A673 (cell line): ENCODE measurements around the gene RPS6KA1. TPM values are rescaled to one million over a fixed set of nuclear protein-coding genes. Genes with fewer than 3 reads are reported as not detected.
"Not testable (repeated sequence)": the region's sequence is repeated elsewhere in the genome, so short reads cannot be mapped to it uniquely, and the experiment has no call there.

Experiments used
- BruUV-seq: library from RNA; stranded (reverse); fragments of 400-500 nt; replicated peaks from 2 replicates; lab custom pipeline; 2021; lab: Mats Ljungman, UMichigan
- CTCF ChIA-PET: fragments of 300-600 bp; sonication (Branson Sonifier 250); formaldehyde crosslinking; loops from one replicate; lab custom pipeline; 2022; ENCODE audit warnings: antibody characterized with exemption; lab: Charles Lee
- POLR2A ChIA-PET: fragments of 300-600 bp; sonication (Branson Sonifier 250); formaldehyde crosslinking; loops from one replicate; lab custom pipeline; 2022; ENCODE audit warnings: antibody characterized with exemption; ENCODE audit not compliant: low non-redundant PET; lab: Charles Lee
- DNase-seq: peaks from one replicate; pipeline ENCODE4 v3.0.0-alpha.2; 2015; ENCODE audit warnings: low spot score
- H3K27ac ChIP-seq: fragments of 200-600 bp; sonication (generic); 2 replicates; pipeline ENCODE4 v1.5.1; 2016; ENCODE audit warnings: mixed run types, low read depth, mild to moderate bottlenecking, mixed read lengths, antibody characterized with exemption, low read length; ENCODE audit not compliant: poor library complexity, severe bottlenecking
- H3K27me3 ChIP-seq: fragments of 200-600 bp; sonication (generic); replicated peaks from 2 replicates; pipeline ENCODE4 v1.6.1; 2017; ENCODE audit warnings: mixed run types, low read depth, mild to moderate bottlenecking, mixed read lengths, antibody characterized with exemption, low read length; ENCODE audit not compliant: insufficient read depth, poor library complexity
- H3K36me3 ChIP-seq: fragments of 200-600 bp; sonication (generic); 2 replicates; pipeline ENCODE4 v1.6.1; 2016; ENCODE audit warnings: mixed run types, mild to moderate bottlenecking, mixed read lengths, antibody characterized with exemption, low read length; ENCODE audit not compliant: insufficient read depth, poor library complexity, severe bottlenecking
- H3K4me1 ChIP-seq: fragments of 200-600 bp; sonication (generic); 2 replicates; pipeline ENCODE4 v1.6.1; 2017; ENCODE audit warnings: mixed run types, mild to moderate bottlenecking, mixed read lengths, antibody characterized with exemption, low read length; ENCODE audit not compliant: insufficient read depth, poor library complexity, severe bottlenecking
- H3K4me3 ChIP-seq: fragments of 200-600 bp; sonication (generic); 2 replicates; pipeline ENCODE4 v1.5.1; 2016; ENCODE audit warnings: low read depth, mixed run types, mild to moderate bottlenecking, mixed read lengths, low read length; ENCODE audit not compliant: poor library complexity, severe bottlenecking
- H3K9me3 ChIP-seq: fragments of 200-600 bp; sonication (generic); 2 replicates; pipeline ENCODE4 v1.6.1; 2016; ENCODE audit warnings: mixed run types, low read depth, mild to moderate bottlenecking, mixed read lengths, antibody characterized with exemption, low read length; ENCODE audit not compliant: poor library complexity, severe bottlenecking
- EZH2 ChIP-seq: fragments of 200-600 bp; sonication (generic); IDR thresholded peaks from 2 replicates; pipeline ENCODE4 v1.6.1; 2017; ENCODE audit warnings: borderline replicate concordance, low read depth, mild to moderate bottlenecking, mixed read lengths, antibody characterized with exemption, low read length; ENCODE audit not compliant: poor library complexity, severe bottlenecking
- intact Hi-C: fragments of 100-400 bp; cut with micrococcal nuclease; formaldehyde crosslinking; loops from one replicate; pipeline ENCODE4 v1.10.0; 2022; ENCODE audit not compliant: unreplicated experiment
- total RNA-seq: library from RNA; stranded (reverse); gene quantifications from 2 replicates; pipeline ENCODE4 v1.2.3, GENCODE V29; 2021
- TF ChIP-seq, protein P1 (sequence below): fragments of 300-800, 200-600 bp; sonication (generic); conservative IDR thresholded peaks from 2 replicates; pipeline ENCODE4 v1.5.1; 2017; ENCODE audit warnings: low read depth, mild to moderate bottlenecking, antibody characterized with exemption, low read length, moderate library complexity, mixed read lengths

The RPS6KA1 gene
- total RNA-seq, 1 experiment from 2014 or later, result 6.3 TPM

DNA sequence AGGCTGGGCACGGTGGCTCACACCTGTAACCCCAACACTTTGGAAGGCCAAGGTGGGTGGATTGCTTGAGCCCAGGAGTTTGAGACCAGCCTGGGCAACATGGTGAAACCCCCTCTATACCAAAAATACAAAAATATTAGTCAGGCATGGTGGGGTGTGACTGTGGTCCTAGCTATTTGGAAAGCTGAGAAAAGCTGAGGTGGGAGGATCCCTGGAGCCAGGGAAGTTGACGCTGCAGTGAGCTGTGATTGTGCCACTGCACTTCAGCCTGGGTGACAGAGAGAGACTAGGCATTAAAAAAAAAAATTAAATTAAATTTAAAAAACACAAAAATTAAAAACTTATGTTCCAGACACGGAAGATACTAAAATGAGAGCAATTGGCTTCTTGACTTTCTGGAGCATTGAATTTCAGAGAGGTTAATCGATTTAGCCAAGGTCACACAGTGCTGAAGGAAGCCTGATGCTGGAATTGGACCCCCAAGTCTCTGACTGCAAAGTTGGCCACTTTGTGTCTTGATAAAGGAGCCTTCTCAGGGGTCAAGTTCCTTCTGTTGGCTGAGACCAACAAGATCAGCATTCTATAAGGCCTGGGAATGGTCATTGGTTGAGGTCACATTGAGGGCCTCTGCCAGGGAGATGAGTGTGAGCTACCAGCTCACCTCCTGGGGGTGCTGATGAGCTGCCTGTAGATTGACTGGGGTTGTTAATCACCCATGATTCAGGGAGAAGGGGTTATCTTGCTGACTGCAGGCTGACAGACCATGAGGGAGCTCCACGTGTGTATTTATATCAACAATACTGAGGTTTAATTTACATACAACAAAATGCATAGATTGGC, 54.3 kb downstream of the RPS6KA1 start:
- POLR2A ChIA-PET, result no interaction called here
- intact Hi-C loops, result no loop called here
- no peak for TF ChIP-seq EZH2
- TF ChIP-seq, protein P1, sequence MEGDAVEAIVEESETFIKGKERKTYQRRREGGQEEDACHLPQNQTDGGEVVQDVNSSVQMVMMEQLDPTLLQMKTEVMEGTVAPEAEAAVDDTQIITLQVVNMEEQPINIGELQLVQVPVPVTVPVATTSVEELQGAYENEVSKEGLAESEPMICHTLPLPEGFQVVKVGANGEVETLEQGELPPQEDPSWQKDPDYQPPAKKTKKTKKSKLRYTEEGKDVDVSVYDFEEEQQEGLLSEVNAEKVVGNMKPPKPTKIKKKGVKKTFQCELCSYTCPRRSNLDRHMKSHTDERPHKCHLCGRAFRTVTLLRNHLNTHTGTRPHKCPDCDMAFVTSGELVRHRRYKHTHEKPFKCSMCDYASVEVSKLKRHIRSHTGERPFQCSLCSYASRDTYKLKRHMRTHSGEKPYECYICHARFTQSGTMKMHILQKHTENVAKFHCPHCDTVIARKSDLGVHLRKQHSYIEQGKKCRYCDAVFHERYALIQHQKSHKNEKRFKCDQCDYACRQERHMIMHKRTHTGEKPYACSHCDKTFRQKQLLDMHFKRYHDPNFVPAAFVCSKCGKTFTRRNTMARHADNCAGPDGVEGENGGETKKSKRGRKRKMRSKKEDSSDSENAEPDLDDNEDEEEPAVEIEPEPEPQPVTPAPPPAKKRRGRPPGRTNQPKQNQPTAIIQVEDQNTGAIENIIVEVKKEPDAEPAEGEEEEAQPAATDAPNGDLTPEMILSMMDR, result peak; percentile 32; the same call in 1 of the 2 replicates
- CTCF ChIA-PET, result interaction anchor here (0.8 kb wide), 1 partner anchor 84 kb away, joined by 4 read pairs; no protein-coding TSS in a partner anchor
- no peak overlapping the region for H3K27ac ChIP-seq
- BruUV-seq, result no TSS peak
- H3K4me1 ChIP-seq, result no peaks in the 10 kb centered on the region
- H3K4me3 ChIP-seq, result no peak overlapping the region
- DNase-seq, result peak; percentile 10
- H3K27me3 ChIP-seq, result no peaks in the 10 kb centered on the region
- H3K36me3 ChIP-seq, result no peaks in the 10 kb centered on the region
- H3K9me3 ChIP-seq, result peaks cover 4% of the 10 kb centered on the region

DNA sequence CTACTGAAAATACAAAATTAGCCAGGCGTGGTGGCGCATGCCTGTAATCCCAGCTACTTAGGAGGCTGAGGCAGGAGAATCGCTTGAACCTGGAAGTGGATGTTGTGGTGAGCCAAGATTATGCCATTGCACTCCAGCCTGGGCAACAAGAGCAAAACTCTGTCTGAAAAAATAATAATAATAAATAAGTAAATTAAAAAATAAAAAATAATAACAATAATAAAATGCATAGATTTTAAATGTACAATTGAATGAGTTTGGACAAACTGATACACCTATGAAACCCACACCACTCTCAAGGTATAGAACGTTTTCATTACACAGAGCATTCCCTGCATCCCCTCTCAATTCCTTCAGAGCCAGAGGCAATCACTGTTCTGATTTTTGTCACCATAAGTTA, 55.0 kb downstream of the RPS6KA1 start:
- POLR2A ChIA-PET, H3K36me3 ChIP-seq, H3K4me3 ChIP-seq, BruUV-seq, H3K27me3 ChIP-seq, DNase-seq, H3K4me1 ChIP-seq, intact Hi-C loops, H3K9me3 ChIP-seq, H3K27ac ChIP-seq: not testable (repeated sequence)
- CTCF ChIA-PET, result interaction anchor here (0.8 kb wide), 1 partner anchor 85 kb away, joined by 4 read pairs; no protein-coding TSS in a partner anchor

DNA sequence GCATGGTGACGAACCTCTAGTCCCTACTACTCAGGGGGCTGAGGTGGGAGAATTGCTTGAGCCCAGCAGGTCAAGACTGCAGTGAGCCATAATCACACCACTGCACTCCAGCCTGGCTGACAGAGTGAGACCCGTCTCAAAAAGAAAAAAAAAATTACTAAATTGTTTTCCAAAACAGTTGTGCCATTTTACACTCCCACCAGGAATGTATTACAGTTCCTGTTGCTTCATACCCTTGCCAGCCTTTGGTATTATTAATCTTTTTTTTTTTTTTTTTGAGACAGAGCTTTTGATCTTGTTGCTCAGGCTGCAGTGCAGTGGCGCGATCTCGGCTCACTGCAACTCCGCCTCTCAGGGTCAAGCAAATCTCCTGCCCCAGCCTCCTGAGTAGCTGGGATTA, 55.9 kb downstream of the RPS6KA1 start:
- H3K4me1 ChIP-seq, result no peaks in the 10 kb centered on the region
- no peak overlapping the region for H3K4me3 ChIP-seq
- ChIA-PET CTCF (interaction anchor here (0.6 kb wide), 1 partner anchor 188 kb away, joined by 3 read pairs; no protein-coding TSS in a partner anchor), POLR2A (interaction anchor here (0.6 kb wide), 1 partner anchor 398 kb away, joined by 12 read pairs; no protein-coding TSS in a partner anchor)
- BruUV-seq, result no TSS peak
- no peak for DNase-seq
- intact Hi-C loops, result no loop called here
- no peaks in the 10 kb centered on the region for H3K36me3 ChIP-seq
- peaks cover 5% of the 10 kb centered on the region for H3K9me3 ChIP-seq
- no peaks in the 10 kb centered on the region for H3K27me3 ChIP-seq
- TF ChIP-seq, protein P1, result no peak
- TF ChIP-seq EZH2, result no peak
- H3K27ac ChIP-seq, result no peak overlapping the region
